Astrocyte (in vitro differentiated cells and primary cell): ENCODE data around the gene RAB3A. TPM values are rescaled to one million over a fixed set of nuclear protein-coding genes. Genes with fewer than 3 reads are reported as not detected.
"Not testable (repeated sequence)": the region's sequence is repeated elsewhere in the genome, so short reads cannot be mapped to it uniquely, and the experiment has no call there.

Source experiments
- DNase-seq: peaks from one replicate; pipeline ENCODE4 v3.0.0-alpha.2; 2010; ENCODE audit warnings: low read depth
- FAIRE-seq: peaks from 2 replicates; lab custom pipeline; 2011; peaks lifted over from hg19 to GRCh38; lab: Jason Lieb, UNC
- H2AFZ ChIP-seq: 2 replicates; pipeline ENCODE4 v1.6.0; 2012; ENCODE audit warnings: low read depth, low read length, inconsistent platforms
- H3K27ac ChIP-seq: 2 replicates; pipeline ENCODE4 v1.5.1; 2011; ENCODE audit warnings: low read depth, low read length, inconsistent platforms
- H3K27me3 ChIP-seq: 2 replicates; pipeline ENCODE4 v1.6.0; 2011; ENCODE audit warnings: low read length, inconsistent platforms; ENCODE audit not compliant: insufficient read depth
- H3K36me3 ChIP-seq: 2 replicates; pipeline ENCODE4 v1.5.1; 2011; ENCODE audit warnings: low read length, inconsistent platforms; ENCODE audit not compliant: insufficient read depth
- H3K4me1 ChIP-seq: 2 replicates; pipeline ENCODE4 v1.5.1; 2011; ENCODE audit warnings: low read length, inconsistent platforms; ENCODE audit not compliant: insufficient read depth
- H3K4me2 ChIP-seq: 2 replicates; pipeline ENCODE4 v1.6.0; 2012; ENCODE audit warnings: low read length, inconsistent platforms
- H3K4me3 ChIP-seq: 2 replicates; pipeline ENCODE4 v1.5.1; 2011; ENCODE audit warnings: low read depth, mild to moderate bottlenecking, low read length, inconsistent platforms; ENCODE audit not compliant: insufficient read depth
- H3K79me2 ChIP-seq: 2 replicates; pipeline ENCODE4 v1.6.0; 2012; ENCODE audit warnings: mild to moderate bottlenecking, low read length, inconsistent platforms; ENCODE audit not compliant: insufficient read depth
- H3K9ac ChIP-seq: 2 replicates; pipeline ENCODE4 v1.6.0; 2012; ENCODE audit warnings: mild to moderate bottlenecking, low read length, inconsistent platforms
- H3K9me3 ChIP-seq: 2 replicates; pipeline ENCODE4 v1.5.1; 2012; ENCODE audit warnings: low read depth, mild to moderate bottlenecking, low read length, inconsistent platforms; ENCODE audit not compliant: insufficient read depth
- H4K20me1 ChIP-seq: 2 replicates; pipeline ENCODE4 v1.6.0; 2012; ENCODE audit warnings: low read length, inconsistent platforms; ENCODE audit not compliant: insufficient read depth
- H3K27ac Mint-ChIP-seq: one replicate; pipeline ENCODE4 v1.8.0; 2021; ENCODE audit warnings: mild to moderate bottlenecking, mixed read lengths; ENCODE audit not compliant: unreplicated experiment
- H3K27me3 Mint-ChIP-seq: one replicate; pipeline ENCODE4 v1.8.0; 2021; ENCODE audit warnings: low read depth, mixed read lengths; ENCODE audit not compliant: unreplicated experiment
- H3K36me3 Mint-ChIP-seq: one replicate; pipeline ENCODE4 v1.8.0; 2021; ENCODE audit warnings: low read depth, mixed read lengths; ENCODE audit not compliant: unreplicated experiment
- H3K4me1 Mint-ChIP-seq: one replicate; pipeline ENCODE4 v1.8.0; 2021; ENCODE audit warnings: low read depth, mixed read lengths; ENCODE audit not compliant: unreplicated experiment
- H3K4me3 Mint-ChIP-seq: one replicate; pipeline ENCODE4 v1.8.0; 2021; ENCODE audit warnings: mild to moderate bottlenecking, moderate library complexity, mixed read lengths; ENCODE audit not compliant: unreplicated experiment
- H3K9me3 Mint-ChIP-seq: one replicate; pipeline ENCODE4 v1.8.0; 2021; ENCODE audit warnings: mild to moderate bottlenecking, mixed read lengths; ENCODE audit not compliant: unreplicated experiment
- EZH2 ChIP-seq: IDR thresholded peaks from 2 replicates; pipeline ENCODE4 v1.6.1; 2012; ENCODE audit warnings: mild to moderate bottlenecking, low read length, inconsistent platforms; ENCODE audit not compliant: insufficient read depth
- total RNA-seq: library from RNA; stranded (reverse); gene quantifications from 2 replicates; pipeline ENCODE4 v1.2.1, GENCODE V29; 2021
- TF ChIP-seq, protein P1 (sequence below): IDR thresholded peaks from 2 replicates; pipeline ENCODE4 v1.5.1; 2011; ENCODE audit warnings: low read depth, mild to moderate bottlenecking, inconsistent platforms, low read length, moderate library complexity; ENCODE audit not compliant: insufficient read depth

The RAB3A gene
- total RNA-seq, 1 donor from 2014 or later: 7.5 TPM

DNA sequence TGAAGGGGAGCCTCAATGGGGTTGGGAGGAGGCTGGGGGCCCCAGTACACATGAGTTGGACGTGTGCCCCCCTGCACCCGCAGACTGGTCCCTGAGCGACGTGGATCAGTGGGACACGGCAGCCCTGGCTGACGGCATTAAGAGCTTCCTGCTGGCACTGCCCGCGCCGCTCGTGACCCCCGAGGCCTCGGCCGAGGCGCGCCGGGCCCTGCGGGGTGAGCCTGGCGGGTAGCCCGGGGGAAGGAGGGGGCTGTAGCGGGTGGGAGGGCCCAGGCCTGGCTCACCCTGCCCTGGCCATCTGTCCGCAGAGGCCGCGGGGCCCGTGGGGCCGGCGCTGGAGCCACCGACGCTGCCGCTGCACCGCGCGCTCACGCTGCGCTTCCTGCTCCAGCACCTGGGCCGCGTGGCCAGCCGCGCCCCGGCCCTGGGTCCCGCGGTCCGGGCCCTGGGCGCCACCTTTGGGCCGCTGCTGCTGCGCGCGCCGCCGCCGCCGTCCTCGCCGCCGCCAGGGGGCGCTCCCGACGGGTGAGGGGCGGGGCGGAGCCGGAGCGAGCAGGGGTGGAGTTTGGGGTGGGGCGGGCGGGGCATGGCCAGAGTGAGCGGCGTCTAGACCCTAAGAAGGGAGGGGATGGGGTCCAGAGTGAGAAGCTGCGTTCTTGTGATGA, 42.7 kb downstream of the RAB3A start:
- H3K27me3 Mint-ChIP-seq: no peaks in the 10 kb centered on the region
- TF ChIP-seq EZH2: no peak
- TF ChIP-seq, protein P1, sequence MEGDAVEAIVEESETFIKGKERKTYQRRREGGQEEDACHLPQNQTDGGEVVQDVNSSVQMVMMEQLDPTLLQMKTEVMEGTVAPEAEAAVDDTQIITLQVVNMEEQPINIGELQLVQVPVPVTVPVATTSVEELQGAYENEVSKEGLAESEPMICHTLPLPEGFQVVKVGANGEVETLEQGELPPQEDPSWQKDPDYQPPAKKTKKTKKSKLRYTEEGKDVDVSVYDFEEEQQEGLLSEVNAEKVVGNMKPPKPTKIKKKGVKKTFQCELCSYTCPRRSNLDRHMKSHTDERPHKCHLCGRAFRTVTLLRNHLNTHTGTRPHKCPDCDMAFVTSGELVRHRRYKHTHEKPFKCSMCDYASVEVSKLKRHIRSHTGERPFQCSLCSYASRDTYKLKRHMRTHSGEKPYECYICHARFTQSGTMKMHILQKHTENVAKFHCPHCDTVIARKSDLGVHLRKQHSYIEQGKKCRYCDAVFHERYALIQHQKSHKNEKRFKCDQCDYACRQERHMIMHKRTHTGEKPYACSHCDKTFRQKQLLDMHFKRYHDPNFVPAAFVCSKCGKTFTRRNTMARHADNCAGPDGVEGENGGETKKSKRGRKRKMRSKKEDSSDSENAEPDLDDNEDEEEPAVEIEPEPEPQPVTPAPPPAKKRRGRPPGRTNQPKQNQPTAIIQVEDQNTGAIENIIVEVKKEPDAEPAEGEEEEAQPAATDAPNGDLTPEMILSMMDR: no peak
- Histone ChIP-seq H3K27ac (no peak overlapping the region), H2AFZ (peak overlapping the region; percentile 41), H3K36me3 (peaks cover 19% of the 10 kb centered on the region), H3K27me3 (no peaks in the 10 kb centered on the region), H3K9ac (peak overlapping the region; percentile 66), H3K9me3 (no peaks in the 10 kb centered on the region), H3K4me1 (peaks cover 16% of the 10 kb centered on the region), H4K20me1 (peaks cover 21% of the 10 kb centered on the region), H3K79me2 (peaks cover 8% of the 10 kb centered on the region), H3K4me2 (peak overlapping the region; percentile 78), H3K4me3 (peak overlapping the region; percentile 5)
- no peak overlapping the region for H3K4me3 Mint-ChIP-seq
- FAIRE-seq (no peak), DNase-seq (no peak)
- peaks cover 1% of the 10 kb centered on the region for H3K9me3 Mint-ChIP-seq
- peaks cover 4% of the 10 kb centered on the region for H3K4me1 Mint-ChIP-seq
- no peak overlapping the region for H3K27ac Mint-ChIP-seq
- peaks cover 4% of the 10 kb centered on the region for H3K36me3 Mint-ChIP-seq

DNA sequence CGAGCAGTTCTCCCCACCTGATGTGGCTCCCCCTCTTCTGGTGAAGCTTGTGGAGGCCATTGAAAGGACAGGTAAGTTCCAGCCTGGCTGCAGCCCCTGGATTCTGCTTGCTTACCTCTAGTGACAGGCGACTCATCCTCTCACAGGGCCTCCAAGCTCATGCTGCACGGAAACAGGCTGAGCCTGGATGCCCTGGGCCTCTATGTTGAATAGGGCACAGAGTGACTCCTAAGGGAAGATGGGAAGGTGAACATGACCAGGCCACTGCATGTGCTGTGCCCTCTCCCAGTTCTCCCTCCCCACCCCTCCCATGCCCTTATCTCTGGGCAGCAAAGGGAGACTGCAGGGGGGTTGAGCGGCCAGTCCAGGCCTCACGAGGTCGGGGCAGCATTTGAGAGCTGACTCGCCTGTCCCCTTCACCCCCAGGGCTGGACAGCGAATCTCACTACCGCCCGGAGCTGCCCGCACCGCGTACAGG, 43.3 kb downstream of the RAB3A start:
- peak overlapping the region; percentile 41 for H2AFZ ChIP-seq
- H3K36me3 ChIP-seq: peaks cover 15% of the 10 kb centered on the region
- H3K9me3 ChIP-seq: no peaks in the 10 kb centered on the region
- H3K27ac Mint-ChIP-seq: no peak overlapping the region
- H3K4me1 Mint-ChIP-seq: peaks cover 4% of the 10 kb centered on the region
- TF ChIP-seq, protein P1: no peak
- TF ChIP-seq EZH2: no peak
- FAIRE-seq (no peak), DNase-seq (no peak)
- H3K27me3 ChIP-seq: no peaks in the 10 kb centered on the region
- H3K27ac ChIP-seq: no peak overlapping the region
- peak overlapping the region; percentile 78 for H3K4me2 ChIP-seq
- no peaks in the 10 kb centered on the region for H3K27me3 Mint-ChIP-seq
- H3K79me2 ChIP-seq: peaks cover 9% of the 10 kb centered on the region
- H4K20me1 ChIP-seq: peaks cover 21% of the 10 kb centered on the region
- peaks cover 16% of the 10 kb centered on the region for H3K4me1 ChIP-seq
- peaks cover 4% of the 10 kb centered on the region for H3K36me3 Mint-ChIP-seq
- H3K4me3 ChIP-seq: no peak overlapping the region
- H3K4me3 Mint-ChIP-seq: no peak overlapping the region
- peak overlapping the region; percentile 66 for H3K9ac ChIP-seq
- H3K9me3 Mint-ChIP-seq: peaks cover 1% of the 10 kb centered on the region

DNA sequence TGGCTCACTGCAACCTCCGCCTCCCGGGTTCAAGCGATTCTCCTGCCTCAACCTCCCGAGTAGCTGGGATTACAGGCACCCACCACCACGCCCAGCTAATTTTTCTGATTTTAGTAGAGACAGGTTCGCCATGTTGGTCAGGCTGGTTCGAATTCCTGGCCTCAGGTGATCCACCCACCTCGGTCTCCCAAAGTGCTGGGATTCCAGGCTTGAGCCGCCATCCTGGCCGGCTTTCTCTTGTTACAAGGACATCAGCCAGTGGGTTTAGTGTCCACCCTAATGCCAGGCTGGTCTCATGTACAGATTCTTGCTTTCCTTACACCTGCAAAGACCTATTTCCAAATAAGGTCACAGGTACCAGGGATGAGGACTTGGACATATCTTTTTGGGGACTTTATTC, 44.0 kb downstream of the RAB3A start:
- TF ChIP-seq EZH2: no peak
- TF ChIP-seq, protein P1: no peak
- Histone ChIP-seq H3K27me3 (no peaks in the 10 kb centered on the region), H3K4me3 (no peak overlapping the region), H3K79me2 (peaks cover 14% of the 10 kb centered on the region), H4K20me1 (peaks cover 26% of the 10 kb centered on the region), H2AFZ (no peak overlapping the region), H3K36me3 (peaks cover 13% of the 10 kb centered on the region), H3K27ac (no peak overlapping the region), H3K9me3 (no peaks in the 10 kb centered on the region), H3K9ac (no peak overlapping the region), H3K4me1 (peaks cover 16% of the 10 kb centered on the region), H3K4me2 (no peak overlapping the region)
- H3K9me3 Mint-ChIP-seq: peaks cover 1% of the 10 kb centered on the region
- no peak for DNase-seq
- no peaks in the 10 kb centered on the region for H3K27me3 Mint-ChIP-seq
- peaks cover 4% of the 10 kb centered on the region for H3K4me1 Mint-ChIP-seq
- H3K4me3 Mint-ChIP-seq: no peak overlapping the region
- peaks cover 4% of the 10 kb centered on the region for H3K36me3 Mint-ChIP-seq
- no peak for FAIRE-seq
- no peak overlapping the region for H3K27ac Mint-ChIP-seq

GRCh38 chr19:18159059-18159616, 44.7 kb downstream of the RAB3A start:
- Histone ChIP-seq H3K36me3 (peaks cover 10% of the 10 kb centered on the region), H3K4me1 (peaks cover 19% of the 10 kb centered on the region), H3K79me2 (peaks cover 19% of the 10 kb centered on the region), H4K20me1 (peaks cover 31% of the 10 kb centered on the region)
- not testable (repeated sequence) for H3K36me3 Mint-ChIP-seq, FAIRE-seq, H3K4me1 Mint-ChIP-seq, H3K4me3 ChIP-seq, H2AFZ ChIP-seq, H3K9ac ChIP-seq, H3K4me2 ChIP-seq, H3K9me3 ChIP-seq, H3K27ac ChIP-seq, H3K27me3 Mint-ChIP-seq, H3K4me3 Mint-ChIP-seq, DNase-seq, H3K9me3 Mint-ChIP-seq, H3K27me3 ChIP-seq, H3K27ac Mint-ChIP-seq
